Stimulated activated CD4-positive, alpha-beta T cell treated with anti-CD3 and anti-CD28 coated beads, Interleukin-4, amount 100 ng/mL, for 24 hours (primary cell): ENCODE data around the gene AMBP.
"Not testable (repeated sequence)": the region's sequence is repeated elsewhere in the genome, so short reads cannot be mapped to it uniquely, and the experiment has no call there.

Experiments
- DNase-seq: peaks from one replicate; pipeline ENCODE4 v3.0.0-alpha.2; 2020

The AMBP gene

GRCh38 chr9:114050226-114050568, 27.9 kb downstream of the AMBP start:
- no peak for DNase-seq

- no peak for DNase-seq
Observed at GRCh38 chr9:114049441-114050225, 28.5 kb downstream of the AMBP start.

- no peak for DNase-seq
Observed at GRCh38 chr9:114048533-114049415, 29.3 kb downstream of the AMBP start.

- no peak for DNase-seq
Observed at GRCh38 chr9:114047717-114048116, 30.4 kb downstream of the AMBP start.

- no peak for DNase-seq
Observed at GRCh38 chr9:114046875-114047274, 31.2 kb downstream of the AMBP start.

GRCh38 chr9:114046237-114046755, 31.8 kb downstream of the AMBP start:
- DNase-seq = no peak

- DNase-seq = not testable (repeated sequence)
Observed at GRCh38 chr9:114043660-114044059, 34.4 kb downstream of the AMBP start.

- DNase-seq = no peak
Observed at GRCh38 chr9:114039484-114039883, 38.6 kb downstream of the AMBP start.

GRCh38 chr9:114038724-114039313, 39.3 kb downstream of the AMBP start:
- DNase-seq = no peak

GRCh38 chr9:114037961-114038723, 40.0 kb downstream of the AMBP start:
- no peak for DNase-seq

- no peak for DNase-seq
Observed at GRCh38 chr9:114037249-114037648, 40.9 kb downstream of the AMBP start.

GRCh38 chr9:114035845-114036801, 42.0 kb downstream of the AMBP start:
- no peak for DNase-seq

- no peak for DNase-seq
Observed at GRCh38 chr9:114035221-114035844, 42.8 kb downstream of the AMBP start.

- no peak for DNase-seq
Observed at GRCh38 chr9:114034661-114035062, 43.4 kb downstream of the AMBP start.

- no peak for DNase-seq
Observed at GRCh38 chr9:114034196-114034595, 43.9 kb downstream of the AMBP start.

- DNase-seq = no peak
Observed at GRCh38 chr9:114033397-114034103, 44.5 kb downstream of the AMBP start.

- DNase-seq = no peak
Observed at GRCh38 chr9:114031948-114032840, 45.9 kb downstream of the AMBP start.

GRCh38 chr9:114031037-114031630, 47.0 kb downstream of the AMBP start:
- DNase-seq = no peak

- DNase-seq = no peak
Observed at GRCh38 chr9:114030364-114030763, 47.7 kb downstream of the AMBP start.
